Measurements from ENCODE around the gene FCER2.
"Not testable (repeated sequence)": the region's sequence is repeated elsewhere in the genome, so short reads cannot be mapped to it uniquely, and the experiment has no call there.

The FCER2 gene

GRCh38 chr19:7652061-7652641, 49.8 kb downstream of the FCER2 start:
- H3K4me1 ChIP-seq (ENCODE audit: control insufficient read depth in 1 of 2, insufficient read depth in 2 of 2, low read length in 2 of 2): no peaks in the 10 kb centered on the region
- peak overlapping the region; percentile 23 to 48 for H3K4me3 ChIP-seq (ENCODE audit: low read depth in 1 of 2, low read length in 2 of 2)
- no peaks in the 10 kb centered on the region for H3K27me3 ChIP-seq (ENCODE audit: low read depth, low read length)
- H3K36me3 ChIP-seq (ENCODE audit: control insufficient read depth in 1 of 2, insufficient read depth in 2 of 2, low read length in 2 of 2): no peaks in the 10 kb centered on the region
- no peaks in the 10 kb centered on the region for H3K9me3 ChIP-seq (ENCODE audit: control insufficient read depth in 1 of 2, low read length in 2 of 2)
- no peak overlapping the region for H3K27ac ChIP-seq (ENCODE audit: low read length)

GRCh38 chr19:7650148-7650547, 51.8 kb downstream of the FCER2 start:
- H3K27me3 ChIP-seq (ENCODE audit: low read depth, low read length): no peaks in the 10 kb centered on the region
- H3K9me3 ChIP-seq (ENCODE audit: control insufficient read depth in 1 of 2, low read length in 2 of 2): no peaks in the 10 kb centered on the region
- H3K4me1 ChIP-seq (ENCODE audit: control insufficient read depth in 1 of 2, insufficient read depth in 2 of 2, low read length in 2 of 2): no peaks in the 10 kb centered on the region

GRCh38 chr19:7648265-7649014, 53.5 kb downstream of the FCER2 start:
- Histone ChIP-seq H3K27me3 (ENCODE audit: low read depth, low read length) (no peaks in the 10 kb centered on the region), H3K27ac (ENCODE audit: low read length) (no peak overlapping the region), H3K9me3 (ENCODE audit: control insufficient read depth in 1 of 2, low read length in 2 of 2) (no peaks in the 10 kb centered on the region), H3K4me1 (ENCODE audit: control insufficient read depth in 1 of 2, insufficient read depth in 2 of 2, low read length in 2 of 2) (no peaks in the 10 kb centered on the region), H3K36me3 (ENCODE audit: control insufficient read depth in 1 of 2, insufficient read depth in 2 of 2, low read length in 2 of 2) (no peaks in the 10 kb centered on the region), H3K4me3 (ENCODE audit: low read depth in 1 of 2, low read length in 2 of 2) (no peak overlapping the region)

More at GRCh38 chr19:7650148-7650547, 51.8 kb downstream of the FCER2 start:
- no peak overlapping the region for H3K27ac ChIP-seq (ENCODE audit: low read length)
- H3K4me3 ChIP-seq (ENCODE audit: low read depth in 1 of 2, low read length in 2 of 2): no peak overlapping the region
- H3K36me3 ChIP-seq (ENCODE audit: control insufficient read depth in 1 of 2, insufficient read depth in 2 of 2, low read length in 2 of 2): no peaks in the 10 kb centered on the region

- no peaks in the 10 kb centered on the region for H3K36me3 ChIP-seq (ENCODE audit: control insufficient read depth in 1 of 2, insufficient read depth in 2 of 2, low read length in 2 of 2)
- no peaks in the 10 kb centered on the region for H3K9me3 ChIP-seq (ENCODE audit: control insufficient read depth in 1 of 2, low read length in 2 of 2)
- no peaks in the 10 kb centered on the region for H3K4me1 ChIP-seq (ENCODE audit: control insufficient read depth in 1 of 2, insufficient read depth in 2 of 2, low read length in 2 of 2)
- no peak overlapping the region for H3K27ac ChIP-seq (ENCODE audit: low read length)
- peaks cover 4% of the 10 kb centered on the region for H3K27me3 ChIP-seq (ENCODE audit: low read depth, low read length)
- H3K4me3 ChIP-seq (ENCODE audit: low read depth in 1 of 2, low read length in 2 of 2): no peak overlapping the region
Observed at GRCh38 chr19:7647156-7647555, 54.8 kb downstream of the FCER2 start.

GRCh38 chr19:7646426-7646700, 55.6 kb downstream of the FCER2 start:
- Histone ChIP-seq H3K4me3 (ENCODE audit: low read depth in 1 of 2, low read length in 2 of 2) (no peak overlapping the region), H3K27me3 (ENCODE audit: low read depth, low read length) (peaks cover 4% of the 10 kb centered on the region), H3K9me3 (ENCODE audit: control insufficient read depth in 1 of 2, low read length in 2 of 2) (no peaks in the 10 kb centered on the region), H3K4me1 (ENCODE audit: control insufficient read depth in 1 of 2, insufficient read depth in 2 of 2, low read length in 2 of 2) (no peaks in the 10 kb centered on the region), H3K27ac (ENCODE audit: low read length) (no peak overlapping the region), H3K36me3 (ENCODE audit: control insufficient read depth in 1 of 2, insufficient read depth in 2 of 2, low read length in 2 of 2) (no peaks in the 10 kb centered on the region)

GRCh38 chr19:7645656-7646425, 56.1 kb downstream of the FCER2 start:
- Histone ChIP-seq H3K9me3 (ENCODE audit: control insufficient read depth in 1 of 2, low read length in 2 of 2) (no peaks in the 10 kb centered on the region), H3K36me3 (ENCODE audit: control insufficient read depth in 1 of 2, insufficient read depth in 2 of 2, low read length in 2 of 2) (no peaks in the 10 kb centered on the region), H3K4me1 (ENCODE audit: control insufficient read depth in 1 of 2, insufficient read depth in 2 of 2, low read length in 2 of 2) (no peaks in the 10 kb centered on the region), H3K27ac (ENCODE audit: low read length) (no peak overlapping the region), H3K4me3 (ENCODE audit: low read depth in 1 of 2, low read length in 2 of 2) (no peak overlapping the region), H3K27me3 (ENCODE audit: low read depth, low read length) (peaks cover 4% of the 10 kb centered on the region)

GRCh38 chr19:7645163-7645562, 56.8 kb downstream of the FCER2 start:
- Histone ChIP-seq H3K4me1 (ENCODE audit: control insufficient read depth in 1 of 2, insufficient read depth in 2 of 2, low read length in 2 of 2) (no peaks in the 10 kb centered on the region), H3K36me3 (ENCODE audit: control insufficient read depth in 1 of 2, insufficient read depth in 2 of 2, low read length in 2 of 2) (no peaks in the 10 kb centered on the region), H3K27me3 (ENCODE audit: low read depth, low read length) (peaks cover 4% of the 10 kb centered on the region), H3K4me3 (ENCODE audit: low read depth in 1 of 2, low read length in 2 of 2) (no peak overlapping the region), H3K27ac (ENCODE audit: low read length) (no peak overlapping the region), H3K9me3 (ENCODE audit: control insufficient read depth in 1 of 2, low read length in 2 of 2) (no peaks in the 10 kb centered on the region)

GRCh38 chr19:7644550-7644877, 57.4 kb downstream of the FCER2 start:
- Histone ChIP-seq H3K27ac (ENCODE audit: low read length) (no peak overlapping the region), H3K4me3 (ENCODE audit: low read depth in 1 of 2, low read length in 2 of 2) (no peak overlapping the region), H3K36me3 (ENCODE audit: control insufficient read depth in 1 of 2, insufficient read depth in 2 of 2, low read length in 2 of 2) (no peaks in the 10 kb centered on the region), H3K4me1 (ENCODE audit: control insufficient read depth in 1 of 2, insufficient read depth in 2 of 2, low read length in 2 of 2) (no peaks in the 10 kb centered on the region), H3K9me3 (ENCODE audit: control insufficient read depth in 1 of 2, low read length in 2 of 2) (no peaks in the 10 kb centered on the region), H3K27me3 (ENCODE audit: low read depth, low read length) (peaks cover 4% of the 10 kb centered on the region)

- not testable (repeated sequence) for H3K4me3 ChIP-seq (ENCODE audit: low read depth in 1 of 2, low read length in 2 of 2); H3K27me3 ChIP-seq (ENCODE audit: low read depth, low read length); H3K4me1 ChIP-seq (ENCODE audit: control insufficient read depth in 1 of 2, insufficient read depth in 2 of 2, low read length in 2 of 2); H3K9me3 ChIP-seq (ENCODE audit: control insufficient read depth in 1 of 2, low read length in 2 of 2); H3K36me3 ChIP-seq (ENCODE audit: control insufficient read depth in 1 of 2, insufficient read depth in 2 of 2, low read length in 2 of 2); H3K27ac ChIP-seq (ENCODE audit: low read length)
Observed at GRCh38 chr19:7643629-7644549, 58.0 kb downstream of the FCER2 start.

- Histone ChIP-seq H3K4me3 (ENCODE audit: low read depth in 1 of 2, low read length in 2 of 2) (no peak overlapping the region), H3K4me1 (ENCODE audit: control insufficient read depth in 1 of 2, insufficient read depth in 2 of 2, low read length in 2 of 2) (no peaks in the 10 kb centered on the region), H3K27ac (ENCODE audit: low read length) (no peak overlapping the region), H3K36me3 (ENCODE audit: control insufficient read depth in 1 of 2, insufficient read depth in 2 of 2, low read length in 2 of 2) (no peaks in the 10 kb centered on the region), H3K9me3 (ENCODE audit: control insufficient read depth in 1 of 2, low read length in 2 of 2) (no peaks in the 10 kb centered on the region), H3K27me3 (ENCODE audit: low read depth, low read length) (peaks cover 4% of the 10 kb centered on the region)
Observed at GRCh38 chr19:7643031-7643415, 58.9 kb downstream of the FCER2 start.

All from muscle layer of duodenum (tissue), 2 donors.